ENCODE data around the gene AUTS2. TPM values are rescaled to one million over a fixed set of nuclear protein-coding genes. Genes with fewer than 3 reads are reported as not detected.

Gene AUTS2
- total and polyA plus RNA-seq, 9 of the 15 experiments (the other 6 are each of a cell fraction or from before 2014, with no cell fraction given) = 0.58 TPM; not detected in 8

DNA sequence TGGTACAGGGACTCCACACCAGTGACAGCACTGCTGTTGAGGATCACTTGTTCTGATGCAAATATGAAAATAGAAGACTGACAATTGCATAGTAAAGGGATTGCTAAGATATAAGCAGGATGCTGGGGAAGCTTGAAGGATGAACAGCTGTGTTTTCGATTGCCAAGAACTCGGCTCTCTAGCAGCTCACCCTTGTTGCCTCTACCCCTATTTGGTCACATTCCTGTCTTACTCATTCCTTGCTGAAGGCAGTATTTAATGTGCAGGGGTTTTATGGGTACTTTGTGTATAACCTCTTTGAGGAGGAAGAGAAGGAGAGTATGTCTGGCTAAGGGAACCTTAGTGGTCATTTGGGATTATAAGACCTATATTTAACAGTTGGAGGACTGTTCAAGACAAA lies 218.8 kb downstream of the AUTS2 start:
- FAIRE-seq (no peak), DNase-seq (ENCODE audit: extremely low read depth in 1 of 4, low spot score in 3 of 4) (no peak), ATAC-seq (no peak)
- Histone ChIP-seq H3K27me3 (ENCODE audit: control insufficient read depth in 2 of 2, insufficient read depth in 2 of 2, low read length in 2 of 2) (no peaks in the 10 kb centered on the region), H2AFZ (ENCODE audit: low read depth, low read length) (no peak overlapping the region), H3K9me1 (ENCODE audit: control insufficient read depth, insufficient read depth, low read length) (no peaks in the 10 kb centered on the region), H3K4me1 (replicated peaks in 1 of 2; ENCODE audit: control insufficient read depth in 2 of 2, insufficient read depth in 2 of 2, low read length in 2 of 2) (no peaks in the 10 kb centered on the region), H3K9me3 (replicated peaks; ENCODE audit: control insufficient read depth, insufficient read depth, low read depth, low read length) (no peaks in the 10 kb centered on the region), H4K20me1 (replicated peaks; ENCODE audit: control insufficient read depth, insufficient read depth, low read length) (no peaks in the 10 kb centered on the region), H3K4me3 (no peak overlapping the region), H3K27ac (ENCODE audit: extremely low read depth, low read depth, low read length) (no peak overlapping the region), H3K36me3 (ENCODE audit: control insufficient read depth, insufficient read depth, low read length) (no peaks in the 10 kb centered on the region), H3K79me2 (ENCODE audit: control insufficient read depth, insufficient read depth, low read length) (no peaks in the 10 kb centered on the region), H3K4me2 (ENCODE audit: insufficient read depth, low read length) (no peak overlapping the region), H3K9ac (ENCODE audit: insufficient read depth in 1 of 2, low read depth in 2 of 2, low read length in 2 of 2) (no peak overlapping the region)
- CTCF ChIA-PET (ENCODE audit: low intra/inter-chr PET ratio) = no interaction called here
- intact Hi-C loops (cut with micrococcal nuclease) = no loop called here
- TF ChIP-seq ZBED1 (IDR thresholded peaks at IDR 0.05) = no peak
- TF ChIP-seq ZNF282 (CRISPR knock-in tag; IDR thresholded peaks at IDR 0.05) = no peak
- TF ChIP-seq, protein P1, sequence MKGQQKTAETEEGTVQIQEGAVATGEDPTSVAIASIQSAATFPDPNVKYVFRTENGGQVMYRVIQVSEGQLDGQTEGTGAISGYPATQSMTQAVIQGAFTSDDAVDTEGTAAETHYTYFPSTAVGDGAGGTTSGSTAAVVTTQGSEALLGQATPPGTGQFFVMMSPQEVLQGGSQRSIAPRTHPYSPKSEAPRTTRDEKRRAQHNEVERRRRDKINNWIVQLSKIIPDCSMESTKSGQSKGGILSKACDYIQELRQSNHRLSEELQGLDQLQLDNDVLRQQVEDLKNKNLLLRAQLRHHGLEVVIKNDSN (CRISPR knock-in tag; IDR thresholded peaks at IDR 0.05) = no peak
- no peak for TF ChIP-seq NCOR1 (IDR thresholded peaks at IDR 0.05)
- TF ChIP-seq MECOM (CRISPR knock-in tag; IDR thresholded peaks at IDR 0.05) = no peak
- TF ChIP-seq, protein P2, sequence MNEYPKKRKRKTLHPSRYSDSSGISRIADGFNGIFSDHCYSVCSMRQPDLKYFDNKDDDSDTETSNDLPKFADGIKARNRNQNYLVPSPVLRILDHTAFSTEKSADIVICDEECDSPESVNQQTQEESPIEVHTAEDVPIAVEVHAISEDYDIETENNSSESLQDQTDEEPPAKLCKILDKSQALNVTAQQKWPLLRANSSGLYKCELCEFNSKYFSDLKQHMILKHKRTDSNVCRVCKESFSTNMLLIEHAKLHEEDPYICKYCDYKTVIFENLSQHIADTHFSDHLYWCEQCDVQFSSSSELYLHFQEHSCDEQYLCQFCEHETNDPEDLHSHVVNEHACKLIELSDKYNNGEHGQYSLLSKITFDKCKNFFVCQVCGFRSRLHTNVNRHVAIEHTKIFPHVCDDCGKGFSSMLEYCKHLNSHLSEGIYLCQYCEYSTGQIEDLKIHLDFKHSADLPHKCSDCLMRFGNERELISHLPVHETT (CRISPR knock-in tag; conservative IDR thresholded peaks at IDR 0.05 in 1 of 2, IDR thresholded peaks at IDR 0.05 in 1 of 2) = no peak
- no peak for TF ChIP-seq ZNF583 (CRISPR knock-in tag; IDR thresholded peaks at IDR 0.05)
- TF ChIP-seq GTF2E2 (tag; IDR thresholded peaks at IDR 0.05) = no peak
- TF ChIP-seq ZNF316 (IDR thresholded peaks at IDR 0.05) = no peak
- no peak for TF ChIP-seq U2AF1 (optimal IDR thresholded peaks at IDR 0.05; ENCODE audit: low read depth, low read length)
- TF ChIP-seq, protein P3, sequence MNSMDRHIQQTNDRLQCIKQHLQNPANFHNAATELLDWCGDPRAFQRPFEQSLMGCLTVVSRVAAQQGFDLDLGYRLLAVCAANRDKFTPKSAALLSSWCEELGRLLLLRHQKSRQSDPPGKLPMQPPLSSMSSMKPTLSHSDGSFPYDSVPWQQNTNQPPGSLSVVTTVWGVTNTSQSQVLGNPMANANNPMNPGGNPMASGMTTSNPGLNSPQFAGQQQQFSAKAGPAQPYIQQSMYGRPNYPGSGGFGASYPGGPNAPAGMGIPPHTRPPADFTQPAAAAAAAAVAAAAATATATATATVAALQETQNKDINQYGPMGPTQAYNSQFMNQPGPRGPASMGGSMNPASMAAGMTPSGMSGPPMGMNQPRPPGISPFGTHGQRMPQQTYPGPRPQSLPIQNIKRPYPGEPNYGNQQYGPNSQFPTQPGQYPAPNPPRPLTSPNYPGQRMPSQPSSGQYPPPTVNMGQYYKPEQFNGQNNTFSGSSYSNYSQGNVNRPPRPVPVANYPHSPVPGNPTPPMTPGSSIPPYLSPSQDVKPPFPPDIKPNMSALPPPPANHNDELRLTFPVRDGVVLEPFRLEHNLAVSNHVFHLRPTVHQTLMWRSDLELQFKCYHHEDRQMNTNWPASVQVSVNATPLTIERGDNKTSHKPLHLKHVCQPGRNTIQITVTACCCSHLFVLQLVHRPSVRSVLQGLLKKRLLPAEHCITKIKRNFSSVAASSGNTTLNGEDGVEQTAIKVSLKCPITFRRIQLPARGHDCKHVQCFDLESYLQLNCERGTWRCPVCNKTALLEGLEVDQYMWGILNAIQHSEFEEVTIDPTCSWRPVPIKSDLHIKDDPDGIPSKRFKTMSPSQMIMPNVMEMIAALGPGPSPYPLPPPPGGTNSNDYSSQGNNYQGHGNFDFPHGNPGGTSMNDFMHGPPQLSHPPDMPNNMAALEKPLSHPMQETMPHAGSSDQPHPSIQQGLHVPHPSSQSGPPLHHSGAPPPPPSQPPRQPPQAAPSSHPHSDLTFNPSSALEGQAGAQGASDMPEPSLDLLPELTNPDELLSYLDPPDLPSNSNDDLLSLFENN (IDR thresholded peaks at IDR 0.05; ENCODE audit: low read depth in 2 of 2, low read length in 2 of 2) = no peak
- TF ChIP-seq EWSR1 (IDR thresholded peaks at IDR 0.05; ENCODE audit: borderline replicate concordance, low read depth, partially characterized antibody) = no peak
- no peak for TF ChIP-seq ZNF263 (CRISPR knock-in tag; IDR thresholded peaks at IDR 0.05; ENCODE audit: borderline replicate concordance)
- BruUV-seq (replicated peaks) = no TSS peak
- in situ Hi-C loops (cut with MboI) = no loop called here
- POLR2A ChIA-PET = interaction anchor here (1.8 kb wide), 1 partner anchor 10 kb away, joined by 4 read pairs; no protein-coding TSS in a partner anchor
- 0% methylated on average over 2 of the region's 2 CpGs for WGBS (ENCODE audit: insufficient coverage, low coverage, missing lambda C conversion rate)
